K562 (cell line): ENCODE data around the gene LTO1. TPM values are rescaled to one million over a fixed set of nuclear protein-coding genes. Genes with fewer than 3 reads are reported as not detected.
A peak's percentile ranks its signal among the peaks of the same experiment; 100 is the strongest.

Experiments
- ATAC-seq: fragments of 200-7000 bp; cut with Tn5 transposase; 3 replicates; pipeline ENCODE4 v1.9.1; 2020; ENCODE audit warnings: moderate library complexity
- BruUV-seq: library from RNA; stranded (reverse); fragments of 400-500 nt; replicated peaks from 2 replicates; lab custom pipeline; 2021; lab: Mats Ljungman, UMichigan
- CTCF ChIA-PET: fragments of 300-600 bp; formaldehyde crosslinking; extraction: SDS; loops from one replicate; lab custom pipeline; 2021; ENCODE audit warnings: low intra/inter-chr PET ratio; lab: Yijun Ruan, JAX
- POLR2A ChIA-PET: fragments of 300-600, 350-650 bp; sonication (Branson Sonifier 250); formaldehyde crosslinking; extraction: SDS; loops from one replicate; lab custom pipeline; 2021; ENCODE audit warnings: antibody characterized with exemption, inconsistent platforms; lab: Yijun Ruan, JAX
- DNase-seq, 4 experiments: peaks; one replicate each; pipeline versions ENCODE4 v3.0.0 to v3.0.0-alpha.2; 2011 to 2018; ENCODE audit warnings: low spot score in 3 of 4, mixed read lengths in 3 of 4; ENCODE audit errors: extremely low read depth in 1 of 4
- FAIRE-seq: peaks from 2 replicates; lab custom pipeline; 2011; peaks lifted over from hg19 to GRCh38; lab: Jason Lieb, UNC
- H2AFZ ChIP-seq: 2 replicates; pipeline ENCODE4 v1.6.0; 2011; ENCODE audit warnings: low read depth, low read length, control low read depth, inconsistent platforms
- H3K27ac ChIP-seq: fragments of 200-600 bp; 3 replicates; pipeline ENCODE4 v1.8.0; 2011; ENCODE audit warnings: low read depth, mild to moderate bottlenecking, control low read depth, inconsistent platforms, low read length, moderate library complexity, mixed read lengths; ENCODE audit errors: extremely low read depth
- H3K27me3 ChIP-seq, 2 experiments: fragments of 300-600 bp in 1 of 2; 2 replicates in 1 of 2; 3 replicates in 1 of 2; pipeline versions ENCODE4 v1.6.0 to v1.8.0; 2011; ENCODE audit warnings: inconsistent platforms in 2 of 2, low read length in 2 of 2, mild to moderate bottlenecking in 1 of 2, mixed read lengths in 1 of 2, moderate library complexity in 1 of 2; ENCODE audit not compliant: control insufficient read depth in 2 of 2, insufficient read depth in 2 of 2
- H3K36me3 ChIP-seq: fragments of 300-600 bp; 3 replicates; pipeline ENCODE4 v1.8.0; 2011; ENCODE audit warnings: mild to moderate bottlenecking, low read length, inconsistent platforms; ENCODE audit not compliant: control insufficient read depth, insufficient read depth
- H3K4me1 ChIP-seq, 2 experiments: fragments of 200-600 bp in 1 of 2; replicated peaks in 1 of 2; 2 replicates in 1 of 2; 3 replicates in 1 of 2; pipeline versions ENCODE4 v1.5.1 to v1.8.0; 2011; ENCODE audit warnings: inconsistent platforms in 2 of 2, low read length in 2 of 2, mild to moderate bottlenecking in 1 of 2, mixed read lengths in 1 of 2, moderate library complexity in 1 of 2; ENCODE audit not compliant: control insufficient read depth in 2 of 2, insufficient read depth in 2 of 2
- H3K4me2 ChIP-seq: 2 replicates; pipeline ENCODE4 v1.6.1; 2011; ENCODE audit warnings: low read length, control low read depth, inconsistent platforms, mixed read lengths; ENCODE audit not compliant: insufficient read depth
- H3K4me3 ChIP-seq: fragments of 200-600 bp; sonication (generic), shearing (Covaris generic); 2 replicates; pipeline ENCODE4 v1.5.1; 2016; ENCODE audit warnings: control low read depth, inconsistent platforms
- H3K79me2 ChIP-seq: fragments of 200-600 bp; 3 replicates; pipeline ENCODE4 v1.8.0; 2011; ENCODE audit warnings: low read length, inconsistent platforms; ENCODE audit not compliant: control insufficient read depth, insufficient read depth
- H3K9ac ChIP-seq, 2 experiments: 2 replicates each; pipeline versions ENCODE4 v1.6.0 to v1.6.1; 2011; ENCODE audit warnings: low read depth in 2 of 2, low read length in 2 of 2, control low read depth in 1 of 2, inconsistent platforms in 1 of 2, mild to moderate bottlenecking in 1 of 2, mixed read lengths in 1 of 2; ENCODE audit not compliant: insufficient read depth in 1 of 2
- H3K9me1 ChIP-seq: one replicate; pipeline ENCODE4 v1.6.0; 2011; ENCODE audit warnings: inconsistent platforms, mild to moderate bottlenecking, low read length, moderate library complexity; ENCODE audit not compliant: control insufficient read depth, insufficient read depth
- H3K9me3 ChIP-seq: replicated peaks from 2 replicates; pipeline ENCODE4 v1.5.1; 2011; ENCODE audit warnings: low read depth, low read length, inconsistent platforms; ENCODE audit not compliant: control insufficient read depth, insufficient read depth
- H4K20me1 ChIP-seq: replicated peaks from 2 replicates; pipeline ENCODE4 v1.6.1; 2011; ENCODE audit warnings: low read length, inconsistent platforms, mixed read lengths; ENCODE audit not compliant: control insufficient read depth, insufficient read depth
- COPS2 ChIP-seq: fragments of 450-650 bp; conservative IDR thresholded peaks from 2 replicates; pipeline ENCODE4 v1.6.1; 2016; ENCODE audit warnings: mild to moderate bottlenecking, moderate library complexity
- ZBTB40 ChIP-seq, 2 experiments: fragments of 450-650 bp in 1 of 2; sonication (generic) in 1 of 2; formaldehyde crosslinking in 1 of 2; IDR thresholded peaks; 2 replicates each; pipeline versions ENCODE4 v1.7.1 to v1.9.0; 2016 to 2022; ENCODE audit warnings: inconsistent platforms in 1 of 2, mild to moderate bottlenecking in 1 of 2, missing genetic modification reagents in 1 of 2
- WGBS: fragments of 100-300 bp; shearing (Covaris generic); methylation state at CpG from one replicate; pipeline ENCODE4 v1.1.6; 2016; ENCODE audit warnings: low coverage, mixed read lengths; ENCODE audit not compliant: insufficient coverage; ENCODE audit errors: missing lambda C conversion rate; 5-methylcytosine and 5-hydroxymethylcytosine counted together
- in situ Hi-C: fragments of 300-500 bp; cut with MboI; formaldehyde crosslinking; loops from 4 replicates; pipeline ENCODE4 v1.15.0; 2018; ENCODE audit warnings: inconsistent platforms, mixed read lengths
- intact Hi-C: fragments of 100-400 bp; cut with micrococcal nuclease; formaldehyde crosslinking; loops from 2 replicates; pipeline ENCODE4 v1.14.2; 2022
- polyA plus RNA-seq, 8 experiments: library from polyadenylated mRNA; depleted of rRNA in 4 of 8; stranded (reverse) in 5 of 8; unstranded in 3 of 8; fragments of >200 nt; fragmentation: Nextera tagmentation in 2 of 8; fragmentation: Illumina TruSeq in 1 of 8; extraction: Ambion mirVana in 2 of 8; extraction: Trizol in 1 of 8; gene quantifications; 2 replicates each; pipeline versions ENCODE4 v1.2.1 to v1.2.3, GENCODE V29; 2011 to 2014; ENCODE audit warnings: inconsistent platforms in 1 of 8, missing spikeins in 1 of 8
- total RNA-seq, 7 experiments: library from RNA; depleted of rRNA in 6 of 7; stranded (reverse); fragments of >200 nt in 6 of 7; fragmentation: Illumina TruSeq in 2 of 7; extraction: Trizol in 2 of 7; gene quantifications; 2 replicates each; pipeline versions ENCODE4 v1.2.1 to v1.2.3, GENCODE V29; 2011 to 2021; ENCODE audit warnings: low replicate concordance in 1 of 7

Gene LTO1
- total and polyA plus RNA-seq, 9 of the 15 experiments (the other 6 are each of a cell fraction or from before 2014, with no cell fraction given) = 2.6 to 43.4 (median 19.1) TPM

GRCh38 chr11:69664103-69664775, 10.9 kb downstream of the LTO1 start:
- no peak overlapping the region for H2AFZ ChIP-seq
- H3K9me1 ChIP-seq = peaks cover 3% of the 10 kb centered on the region
- ATAC-seq = no peak
- FAIRE-seq = no peak
- no peak overlapping the region for H3K4me2 ChIP-seq
- DNase-seq = no peak
- peak overlapping the region in 1 of 2 experiments; percentile 59; a peak in 1 of 4 replicates for H3K9ac ChIP-seq
- BruUV-seq = no TSS peak
- peaks cover 42% of the 10 kb centered on the region for H3K36me3 ChIP-seq
- whole genome bisulfite sequencing = 92% methylated on average over 17 of the region's 17 CpGs
- intact Hi-C loops = no loop called here
- no peaks in the 10 kb centered on the region for H3K27me3 ChIP-seq
- TF ChIP-seq ZBTB40 (IDR thresholded peaks at IDR 0.05) = no peak
- TF ChIP-seq ZBTB40 (CRISPR knock-in tag; IDR thresholded peaks at IDR 0.05) = no peak
- no peak for TF ChIP-seq COPS2
- no peaks in the 10 kb centered on the region for H3K79me2 ChIP-seq
- no peaks in the 10 kb centered on the region for H3K9me3 ChIP-seq
- H3K4me3 ChIP-seq = no peak overlapping the region
- H4K20me1 ChIP-seq = peaks cover 3% of the 10 kb centered on the region
- in situ Hi-C loops = loop anchor here (25.0 kb wide), 2 partner anchors 827 to 1027 kb away; partner anchors contain the start of gene CPT1A
- ChIA-PET POLR2A (interaction anchor here (0.5 kb wide), 1 partner anchor 349 kb away, joined by 3 read pairs; no protein-coding TSS in a partner anchor), CTCF (interaction anchor here (0.6 kb wide), 1 partner anchor 473 kb away, joined by 4 read pairs; no protein-coding TSS in a partner anchor)
- H3K4me1 ChIP-seq = no peaks in the 10 kb centered on the region; a peak in 2 of 5 replicates
- H3K27ac ChIP-seq = no peak overlapping the region
